VCaP (cell line): ENCODE results near the gene ERP44.

ENCODE experiments used
- H3K27ac ChIP-seq: fragments of 450-650 bp; 2 replicates; pipeline ENCODE4 v1.5.1; 2017
- CTCF ChIP-seq: fragments of 450-650 bp; conservative IDR thresholded peaks from 2 replicates; pipeline ENCODE4 v1.5.1; 2017; ENCODE audit warnings: mild to moderate bottlenecking, moderate library complexity

ERP44 gene

GRCh38 chr9:99970481-99970880, 128.3 kb downstream of the ERP44 start:
- H3K27ac ChIP-seq = no peak overlapping the region
- TF ChIP-seq CTCF = no peak

- H3K27ac ChIP-seq = no peak overlapping the region
- no peak for TF ChIP-seq CTCF
These were observed 131.3 kb downstream of the ERP44 start for GRCh38 chr9:99967457-99967856.

DNA sequence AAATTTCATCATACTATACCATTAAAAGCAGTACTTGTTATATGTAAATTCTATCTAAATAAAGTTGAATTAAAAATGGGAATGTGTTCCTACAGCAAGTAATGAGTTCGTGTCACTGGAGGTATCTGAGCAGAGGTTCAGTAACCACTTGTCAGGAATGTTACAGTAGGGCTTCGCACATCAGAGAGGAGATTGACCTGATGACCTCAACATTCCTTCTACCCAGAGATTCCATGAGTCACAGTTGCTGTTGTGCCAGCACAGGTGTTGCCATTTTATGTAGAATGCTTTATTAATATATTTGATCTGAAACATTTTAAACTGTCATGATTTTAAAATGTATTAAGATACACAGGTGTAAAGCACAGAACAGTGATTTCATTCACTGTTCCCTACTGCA, 132.1 kb downstream of the ERP44 start:
- no peak overlapping the region for H3K27ac ChIP-seq
- no peak for TF ChIP-seq CTCF

DNA sequence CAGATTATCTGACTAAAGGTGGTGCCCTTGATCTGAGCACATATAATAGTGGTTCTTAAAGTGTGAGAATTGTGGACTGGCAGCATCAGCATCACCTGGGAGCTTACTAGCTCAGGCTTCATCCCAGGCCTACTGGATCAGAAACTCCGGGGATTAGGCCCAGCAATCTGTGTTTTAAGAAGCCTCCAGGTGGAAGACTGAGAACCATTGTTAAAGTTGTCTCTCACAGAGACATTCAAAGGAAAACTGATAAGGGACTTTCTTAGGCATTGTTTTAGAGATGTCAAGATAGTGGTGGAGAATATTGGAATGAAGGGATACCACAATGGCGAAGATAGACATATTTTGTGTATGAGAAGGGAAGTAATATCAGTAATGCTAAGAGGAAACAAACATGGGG, 132.8 kb downstream of the ERP44 start:
- no peak for TF ChIP-seq CTCF
- H3K27ac ChIP-seq = no peak overlapping the region

DNA sequence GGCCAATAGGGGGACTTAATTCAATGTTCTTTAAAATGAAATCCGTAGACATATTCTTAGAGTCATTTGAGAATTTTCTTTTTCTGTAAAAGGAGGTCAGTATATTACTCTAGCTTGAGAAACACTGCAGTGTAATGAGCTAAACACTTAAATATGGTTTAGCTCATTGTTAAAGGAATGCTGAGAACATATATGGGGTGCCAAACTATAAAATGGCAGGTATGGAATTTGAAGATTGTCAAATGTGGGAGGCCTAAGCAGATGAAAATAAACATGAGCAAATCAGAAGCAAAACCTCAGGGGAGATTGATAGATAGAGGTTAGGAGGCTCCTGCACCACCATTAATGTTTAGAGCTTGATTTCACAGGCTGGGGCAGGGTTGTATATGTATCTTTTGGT, 134.5 kb downstream of the ERP44 start:
- no peak for TF ChIP-seq CTCF

DNA sequence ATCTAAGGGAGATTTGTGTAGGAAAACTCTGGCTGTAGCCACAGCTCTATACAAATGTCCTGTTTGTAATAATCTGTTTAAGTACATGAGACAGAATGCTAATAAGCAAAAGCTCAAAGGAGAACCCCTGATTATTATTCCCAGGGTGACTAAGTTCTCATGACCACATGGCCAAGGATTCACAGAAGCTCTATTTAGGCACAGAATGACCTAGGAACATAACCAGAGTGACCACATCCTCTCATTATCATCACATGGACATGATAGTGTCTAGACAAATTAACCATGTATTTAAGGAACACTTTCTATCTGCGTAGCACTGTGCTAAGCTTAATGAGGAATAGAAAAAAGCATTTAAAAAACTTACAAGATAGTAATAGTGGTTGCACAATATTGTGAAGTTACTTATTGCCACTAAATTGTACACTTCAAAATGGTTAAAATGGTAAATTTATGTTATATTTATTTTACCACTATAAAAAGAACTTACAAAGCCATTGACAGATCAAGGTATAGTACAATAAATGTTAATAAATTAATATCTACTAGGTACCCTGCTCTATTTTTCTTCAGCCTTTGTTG, 136.0 kb downstream of the ERP44 start:
- no peak overlapping the region for H3K27ac ChIP-seq
- TF ChIP-seq CTCF = no peak

More for the DNA sequence above, 134.5 kb downstream of the ERP44 start:
- no peak overlapping the region for H3K27ac ChIP-seq

GRCh38 chr9:99955606-99956005, 143.2 kb downstream of the ERP44 start:
- no peak overlapping the region for H3K27ac ChIP-seq
- no peak for TF ChIP-seq CTCF
